Karpas-422 (cell line): Measurements from ENCODE around the gene ATXN7L1. TPM values are rescaled to one million over a fixed set of nuclear protein-coding genes. Genes with fewer than 3 reads are reported as not detected.
"Not testable (repeated sequence)": the region's sequence is repeated elsewhere in the genome, so short reads cannot be mapped to it uniquely, and the experiment has no call there.

Experiments
- DNase-seq: peaks from one replicate; pipeline ENCODE4 v3.0.0-alpha.2; 2015
- H2AFZ ChIP-seq: fragments of 200-600 bp; sonication (generic); 2 replicates; pipeline ENCODE4 v1.6.1; 2014; ENCODE audit warnings: antibody characterized with exemption, low read length, mixed read lengths
- H3K27ac ChIP-seq: fragments of 200-600 bp; sonication (generic); 2 replicates; pipeline ENCODE4 v1.5.1; 2014; ENCODE audit warnings: mild to moderate bottlenecking, low read length, moderate library complexity
- H3K27me3 ChIP-seq: fragments of 200-600 bp; sonication (generic); 2 replicates; pipeline ENCODE4 v1.6.1; 2014; ENCODE audit warnings: low read length, mixed read lengths
- H3K36me3 ChIP-seq: fragments of 200-600 bp; sonication (generic); 2 replicates; pipeline ENCODE4 v1.6.1; 2014; ENCODE audit warnings: low read length, mixed read lengths; ENCODE audit not compliant: insufficient read depth
- H3K4me1 ChIP-seq: fragments of 200-600 bp; sonication (generic); 2 replicates; pipeline ENCODE4 v1.6.1; 2014; ENCODE audit warnings: mild to moderate bottlenecking, low read length, mixed read lengths
- H3K4me2 ChIP-seq: fragments of 200-600 bp; sonication (generic); 2 replicates; pipeline ENCODE4 v1.6.1; 2014; ENCODE audit warnings: low read length, low read depth, mild to moderate bottlenecking; ENCODE audit not compliant: poor library complexity, severe bottlenecking
- H3K4me3 ChIP-seq: fragments of 200-600 bp; sonication (generic); 2 replicates; pipeline ENCODE4 v1.5.1; 2014; ENCODE audit warnings: mild to moderate bottlenecking, antibody characterized with exemption, low read length, mixed read lengths
- H3K79me2 ChIP-seq: fragments of 200-600 bp; sonication (generic); 2 replicates; pipeline ENCODE4 v1.6.1; 2014; ENCODE audit warnings: mild to moderate bottlenecking, low read length, mixed read lengths
- H3K9ac ChIP-seq: fragments of 200-600 bp; sonication (generic); 2 replicates; pipeline ENCODE4 v1.6.0; 2014; ENCODE audit warnings: low read length
- H3K9me2 ChIP-seq: fragments of 200-600 bp; sonication (generic), shearing (Covaris generic); replicated peaks from 2 replicates; pipeline ENCODE4 v1.6.0; 2014; ENCODE audit warnings: mild to moderate bottlenecking, low read length, moderate library complexity; ENCODE audit not compliant: insufficient read depth
- H3K9me3 ChIP-seq: fragments of 300-700, 200-600 bp; sonication (generic); 2 replicates; pipeline ENCODE4 v1.6.1; 2014; ENCODE audit warnings: low read length, mixed read lengths
- H4K20me1 ChIP-seq: fragments of 200-600 bp; sonication (generic); 2 replicates; pipeline ENCODE4 v1.6.1; 2014; ENCODE audit warnings: mild to moderate bottlenecking, antibody characterized with exemption, low read length, low read depth; ENCODE audit not compliant: insufficient read depth
- total RNA-seq: library from RNA; depleted of rRNA; stranded (reverse); fragments of >200 nt; shearing (Covaris generic); gene quantifications from 2 replicates; pipeline ENCODE4 v1.2.3, GENCODE V29; 2014; ENCODE audit warnings: low replicate concordance

ATXN7L1 gene
- total RNA-seq, 1 experiment from 2014 or later = not detected

- not testable (repeated sequence) for H3K4me2 ChIP-seq, H3K9ac ChIP-seq, H3K4me3 ChIP-seq, H3K9me3 ChIP-seq, H3K79me2 ChIP-seq, H4K20me1 ChIP-seq, H3K9me2 ChIP-seq, H3K4me1 ChIP-seq, H3K27ac ChIP-seq, H3K27me3 ChIP-seq, H3K36me3 ChIP-seq, DNase-seq, H2AFZ ChIP-seq
These were observed 277.3 kb downstream of the ATXN7L1 start for GRCh38 chr7:105599080-105599479.

GRCh38 chr7:105596866-105597265, 279.5 kb downstream of the ATXN7L1 start:
- Histone ChIP-seq H3K9me3 (no peaks in the 10 kb centered on the region), H4K20me1 (no peaks in the 10 kb centered on the region), H3K4me1 (no peaks in the 10 kb centered on the region; the same call in 1 of the 2 replicates), H3K27ac (no peak overlapping the region), H2AFZ (no peak overlapping the region), H3K27me3 (no peaks in the 10 kb centered on the region), H3K4me3 (no peak overlapping the region), H3K4me2 (no peak overlapping the region), H3K36me3 (no peaks in the 10 kb centered on the region), H3K9me2 (no peaks in the 10 kb centered on the region), H3K79me2 (no peaks in the 10 kb centered on the region), H3K9ac (no peak overlapping the region)
- DNase-seq = no peak

- Histone ChIP-seq H4K20me1 (no peaks in the 10 kb centered on the region), H3K9me2 (no peaks in the 10 kb centered on the region), H3K4me2 (no peak overlapping the region), H3K4me1 (no peaks in the 10 kb centered on the region; the same call in 1 of the 2 replicates), H2AFZ (no peak overlapping the region), H3K27ac (no peak overlapping the region), H3K27me3 (no peaks in the 10 kb centered on the region), H3K4me3 (no peak overlapping the region), H3K9me3 (no peaks in the 10 kb centered on the region), H3K36me3 (no peaks in the 10 kb centered on the region), H3K9ac (no peak overlapping the region), H3K79me2 (no peaks in the 10 kb centered on the region)
- DNase-seq = no peak
These were observed 282.4 kb downstream of the ATXN7L1 start for GRCh38 chr7:105594034-105594433.

- H4K20me1 ChIP-seq = no peaks in the 10 kb centered on the region
- no peak overlapping the region for H3K4me3 ChIP-seq
- H3K27ac ChIP-seq = no peak overlapping the region
- no peak overlapping the region for H2AFZ ChIP-seq
- no peak overlapping the region for H3K4me2 ChIP-seq
- no peak for DNase-seq
- H3K27me3 ChIP-seq = no peaks in the 10 kb centered on the region
- H3K9ac ChIP-seq = no peak overlapping the region
- no peaks in the 10 kb centered on the region for H3K36me3 ChIP-seq
- no peaks in the 10 kb centered on the region for H3K9me2 ChIP-seq
- no peaks in the 10 kb centered on the region; the same call in 1 of the 2 replicates for H3K4me1 ChIP-seq
- no peaks in the 10 kb centered on the region for H3K9me3 ChIP-seq
- H3K79me2 ChIP-seq = no peaks in the 10 kb centered on the region
These were observed 284.9 kb downstream of the ATXN7L1 start for GRCh38 chr7:105591522-105591921.

GRCh38 chr7:105590793-105591192, 285.6 kb downstream of the ATXN7L1 start:
- Histone ChIP-seq H3K27ac (no peak overlapping the region), H4K20me1 (no peaks in the 10 kb centered on the region), H3K9ac (no peak overlapping the region), H3K79me2 (no peaks in the 10 kb centered on the region), H3K9me3 (no peaks in the 10 kb centered on the region), H3K4me3 (no peak overlapping the region), H3K9me2 (no peaks in the 10 kb centered on the region), H3K4me1 (no peaks in the 10 kb centered on the region; the same call in 1 of the 2 replicates), H3K4me2 (no peak overlapping the region), H3K36me3 (no peaks in the 10 kb centered on the region), H2AFZ (no peak overlapping the region), H3K27me3 (no peaks in the 10 kb centered on the region)
- no peak for DNase-seq

GRCh38 chr7:105589356-105590077, 286.9 kb downstream of the ATXN7L1 start:
- Histone ChIP-seq H3K27ac (no peak overlapping the region), H3K9me3 (no peaks in the 10 kb centered on the region), H3K4me1 (no peaks in the 10 kb centered on the region; the same call in 1 of the 2 replicates), H3K27me3 (no peaks in the 10 kb centered on the region), H3K79me2 (no peaks in the 10 kb centered on the region), H3K36me3 (no peaks in the 10 kb centered on the region), H2AFZ (no peak overlapping the region), H3K4me3 (no peak overlapping the region), H3K9me2 (no peaks in the 10 kb centered on the region), H3K9ac (no peak overlapping the region), H4K20me1 (no peaks in the 10 kb centered on the region), H3K4me2 (no peak overlapping the region)
- DNase-seq = peak; percentile 90

- Histone ChIP-seq H3K27me3 (no peaks in the 10 kb centered on the region), H3K9me3 (no peaks in the 10 kb centered on the region), H3K27ac (no peak overlapping the region), H3K9ac (no peak overlapping the region), H3K9me2 (no peaks in the 10 kb centered on the region), H2AFZ (no peak overlapping the region), H4K20me1 (no peaks in the 10 kb centered on the region), H3K36me3 (no peaks in the 10 kb centered on the region), H3K4me3 (no peak overlapping the region), H3K79me2 (no peaks in the 10 kb centered on the region), H3K4me1 (no peaks in the 10 kb centered on the region), H3K4me2 (no peak overlapping the region)
- DNase-seq = no peak
These were observed 288.3 kb downstream of the ATXN7L1 start for GRCh38 chr7:105587909-105588635.

GRCh38 chr7:105585850-105586500, 290.4 kb downstream of the ATXN7L1 start:
- Histone ChIP-seq H3K4me2 (no peak overlapping the region), H3K9ac (no peak overlapping the region)

More at GRCh38 chr7:105585850-105586500, 290.4 kb downstream of the ATXN7L1 start:
- H2AFZ ChIP-seq = no peak overlapping the region
- no peaks in the 10 kb centered on the region for H3K9me3 ChIP-seq
- H4K20me1 ChIP-seq = no peaks in the 10 kb centered on the region
- no peaks in the 10 kb centered on the region for H3K4me1 ChIP-seq
- no peaks in the 10 kb centered on the region for H3K79me2 ChIP-seq
- H3K27ac ChIP-seq = no peak overlapping the region
- H3K9me2 ChIP-seq = no peaks in the 10 kb centered on the region
- H3K36me3 ChIP-seq = no peaks in the 10 kb centered on the region
- DNase-seq = no peak
- H3K4me3 ChIP-seq = no peak overlapping the region
- no peaks in the 10 kb centered on the region for H3K27me3 ChIP-seq
